Measurements from ENCODE around the gene TBCD.

Gene TBCD

DNA sequence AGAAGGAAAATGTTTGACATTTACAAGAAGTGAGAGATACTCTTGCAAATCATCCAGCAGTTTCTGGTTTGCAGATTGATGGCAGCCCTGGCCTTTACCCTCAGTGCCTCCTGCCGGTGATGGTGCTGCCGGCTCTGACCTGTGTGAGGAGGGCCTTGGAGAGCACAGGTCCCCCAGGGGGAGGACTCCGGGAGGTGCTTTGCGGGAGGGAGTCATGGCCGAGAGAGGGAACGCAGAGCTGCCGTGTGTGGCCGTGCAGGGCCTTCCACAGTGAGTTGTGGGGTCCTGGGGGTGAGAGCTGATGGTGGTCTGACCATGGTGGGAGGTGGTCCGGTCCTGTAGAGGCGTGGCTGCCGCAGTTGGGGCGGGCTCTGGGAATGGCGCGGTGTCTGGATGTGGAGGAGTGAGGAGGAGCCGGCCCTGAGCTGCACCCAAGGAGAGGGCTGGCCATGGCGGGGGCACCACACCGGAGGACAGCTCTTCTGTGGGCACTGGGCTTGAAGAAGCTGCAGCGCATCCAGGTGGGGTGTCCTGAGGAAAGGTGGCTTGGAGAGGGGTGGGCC is 116.0 kb downstream of the TBCD start:
- H3K4me3 ChIP-seq (ENCODE audit: low read depth, low read length) = no peak overlapping the region
- no peak overlapping the region for H3K27ac ChIP-seq (ENCODE audit: extremely low read depth, low read depth, low read length)
- ChIA-PET CTCF (interaction anchor here (0.6 to 0.7 kb wide), 2 partner anchors 45 to 92 kb away, joined by 3 to 4 read pairs; no protein-coding TSS in a partner anchor), POLR2A (no interaction called here)
- peaks cover 11% of the 10 kb centered on the region for H3K4me1 ChIP-seq (ENCODE audit: control insufficient read depth, insufficient read depth, low read length)
- TF ChIP-seq FEZF1 (tag by site-specific recombination; IDR thresholded peaks at IDR 0.05) = no peak
- no peak for TF ChIP-seq ZNF211 (tag by site-specific recombination; IDR thresholded peaks at IDR 0.05; ENCODE audit: low read depth)
- no peak for TF ChIP-seq ZNF76 (tag by site-specific recombination; IDR thresholded peaks at IDR 0.05; ENCODE audit: borderline replicate concordance, low read depth)
- peak; percentile 57; the same call in 1 of the 2 replicates for TF ChIP-seq GLIS2 (tag by site-specific recombination; IDR thresholded peaks at IDR 0.05)
- peak; percentile 16; the same call in 1 of the 2 replicates for TF ChIP-seq ZIC2 (tag by site-specific recombination; IDR thresholded peaks at IDR 0.05)
- peak; percentile 93 for TF ChIP-seq GLIS1 (tag by site-specific recombination; IDR thresholded peaks at IDR 0.05)
- TF ChIP-seq ZNF585B (tag by site-specific recombination; IDR thresholded peaks at IDR 0.05) = no peak
- no peaks in the 10 kb centered on the region for H3K9me3 ChIP-seq (ENCODE audit: control insufficient read depth, insufficient read depth, low read depth, low read length)
- peaks cover 0 to 32% of the 10 kb centered on the region in 2 experiments; a peak in 1 of 3 replicates for H3K36me3 ChIP-seq (ENCODE audit: control insufficient read depth in 2 of 2, insufficient read depth in 1 of 2, low read length in 2 of 2)

DNA sequence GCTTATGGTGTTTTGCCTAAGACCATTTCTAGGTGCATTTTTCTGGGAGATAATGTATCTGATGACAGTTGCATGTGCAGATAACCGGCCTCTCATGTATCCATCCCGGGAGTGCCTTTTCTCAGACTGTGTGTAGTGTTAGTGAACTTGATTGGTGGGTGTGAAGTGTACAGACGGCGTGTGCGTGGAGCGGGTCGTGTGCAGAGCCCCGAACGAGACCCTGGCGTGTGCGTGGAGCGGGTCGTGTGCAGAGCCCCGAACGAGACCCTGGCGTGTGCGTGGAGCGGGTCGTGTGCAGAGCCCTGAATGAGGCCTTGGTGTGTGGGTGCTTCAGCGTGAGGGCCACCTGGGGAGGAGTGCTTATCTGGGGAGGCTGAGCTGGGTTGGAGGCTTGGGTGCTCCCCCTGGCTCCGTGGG is 116.9 kb downstream of the TBCD start:
- CTCF ChIA-PET = interaction anchor here (1.1 to 1.9 kb wide), 2 partner anchors 11 to 17 kb away, joined by 3 to 4 read pairs; no protein-coding TSS in a partner anchor
- H3K4me3 ChIP-seq (ENCODE audit: low read depth, low read length) = no peak overlapping the region
- H3K4me1 ChIP-seq (ENCODE audit: control insufficient read depth, insufficient read depth, low read length) = peaks cover 9% of the 10 kb centered on the region

DNA sequence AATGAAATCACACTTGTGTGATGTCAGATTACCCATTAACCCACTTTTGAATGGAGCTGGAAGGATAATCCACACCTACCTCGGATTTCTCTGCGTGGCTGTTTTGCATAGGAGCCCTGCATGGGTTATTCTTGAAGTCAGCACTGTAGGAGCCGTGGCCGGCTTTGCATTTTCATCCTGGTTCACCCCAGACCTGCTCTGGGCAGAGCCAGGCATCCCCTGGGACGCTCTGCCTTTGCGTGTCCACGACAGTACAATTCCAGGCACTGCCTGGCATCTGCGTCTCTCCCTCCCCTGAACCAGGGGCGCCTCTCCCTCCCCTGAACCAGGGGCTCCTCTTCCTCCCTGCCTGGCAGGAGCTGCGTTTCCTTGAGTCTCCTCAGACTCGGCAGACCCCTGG is 117.7 kb downstream of the TBCD start:
- H3K36me3 ChIP-seq (ENCODE audit: control insufficient read depth in 2 of 2, insufficient read depth in 1 of 2, low read length in 2 of 2) = peaks cover 0 to 34% of the 10 kb centered on the region in 2 experiments; a peak in 1 of 3 replicates
- TF ChIP-seq SCRT1 (tag by site-specific recombination; IDR thresholded peaks at IDR 0.05; ENCODE audit: borderline replicate concordance) (no peak), ZNF175 (tag by site-specific recombination; IDR thresholded peaks at IDR 0.05) (no peak), ZNF292 (tag by site-specific recombination; IDR thresholded peaks at IDR 0.05; ENCODE audit: borderline replicate concordance, low read depth) (no peak), IKZF3 (tag by site-specific recombination; IDR thresholded peaks at IDR 0.05) (no peak)
- peaks cover under 1% of the 10 kb centered on the region for H3K4me1 ChIP-seq (ENCODE audit: control insufficient read depth, insufficient read depth, low read length)
- POLR2A ChIA-PET = interaction anchor here (1.3 kb wide), 1 partner anchor 33 kb away, joined by 3 read pairs; no protein-coding TSS in a partner anchor
- H3K4me3 ChIP-seq (ENCODE audit: low read depth, low read length) = no peak overlapping the region
- no peak overlapping the region for H3K27ac ChIP-seq (ENCODE audit: extremely low read depth, low read depth, low read length)
- H3K9me3 ChIP-seq (ENCODE audit: control insufficient read depth, insufficient read depth, low read depth, low read length) = no peaks in the 10 kb centered on the region
- CTCF ChIA-PET = interaction anchor here (1.1 to 1.9 kb wide), 2 partner anchors 10 to 16 kb away, joined by 3 to 4 read pairs; no protein-coding TSS in a partner anchor

More for the DNA sequence above, 116.9 kb downstream of the TBCD start:
- POLR2A ChIA-PET = interaction anchor here (1.3 kb wide), 1 partner anchor 34 kb away, joined by 3 read pairs; no protein-coding TSS in a partner anchor
- Histone ChIP-seq H3K27ac (ENCODE audit: extremely low read depth, low read depth, low read length) (no peak overlapping the region), H3K9me3 (ENCODE audit: control insufficient read depth, insufficient read depth, low read depth, low read length) (no peaks in the 10 kb centered on the region), H3K36me3 (ENCODE audit: control insufficient read depth in 2 of 2, insufficient read depth in 1 of 2, low read length in 2 of 2) (peaks cover 0 to 34% of the 10 kb centered on the region in 2 experiments; a peak in 1 of 3 replicates)
- TF ChIP-seq GLI4 (tag by site-specific recombination; IDR thresholded peaks at IDR 0.05) (no peak), ZBTB21 (tag by site-specific recombination; IDR thresholded peaks at IDR 0.05) (no peak), ZNF701 (tag by site-specific recombination; IDR thresholded peaks at IDR 0.05) (no peak), SCRT1 (tag by site-specific recombination; IDR thresholded peaks at IDR 0.05; ENCODE audit: borderline replicate concordance) (no peak), ZNF394 (tag by site-specific recombination; IDR thresholded peaks at IDR 0.05; ENCODE audit: borderline replicate concordance) (no peak), ZNF350 (tag by site-specific recombination; IDR thresholded peaks at IDR 0.05) (no peak), ZNF416 (tag by site-specific recombination; IDR thresholded peaks at IDR 0.05) (no peak), ZNF530 (tag by site-specific recombination; IDR thresholded peaks at IDR 0.05; ENCODE audit: low read depth) (no peak), ZNF26 (tag by site-specific recombination; IDR thresholded peaks at IDR 0.05) (no peak), ZNF239 (tag by site-specific recombination; IDR thresholded peaks at IDR 0.05) (no peak), HOXA7 (CRISPR knock-in tag; IDR thresholded peaks at IDR 0.05; ENCODE audit: borderline replicate concordance) (no peak), SALL2 (tag by site-specific recombination; IDR thresholded peaks at IDR 0.05; ENCODE audit: borderline replicate concordance) (no peak), OVOL3 (tag by site-specific recombination; IDR thresholded peaks at IDR 0.05) (no peak), GLI2 (tag by site-specific recombination; IDR thresholded peaks at IDR 0.05; ENCODE audit: borderline replicate concordance, low read depth) (no peak), ZNF391 (tag by site-specific recombination; IDR thresholded peaks at IDR 0.05; ENCODE audit: borderline replicate concordance, low read depth) (no peak)
- TF ChIP-seq, protein P1, sequence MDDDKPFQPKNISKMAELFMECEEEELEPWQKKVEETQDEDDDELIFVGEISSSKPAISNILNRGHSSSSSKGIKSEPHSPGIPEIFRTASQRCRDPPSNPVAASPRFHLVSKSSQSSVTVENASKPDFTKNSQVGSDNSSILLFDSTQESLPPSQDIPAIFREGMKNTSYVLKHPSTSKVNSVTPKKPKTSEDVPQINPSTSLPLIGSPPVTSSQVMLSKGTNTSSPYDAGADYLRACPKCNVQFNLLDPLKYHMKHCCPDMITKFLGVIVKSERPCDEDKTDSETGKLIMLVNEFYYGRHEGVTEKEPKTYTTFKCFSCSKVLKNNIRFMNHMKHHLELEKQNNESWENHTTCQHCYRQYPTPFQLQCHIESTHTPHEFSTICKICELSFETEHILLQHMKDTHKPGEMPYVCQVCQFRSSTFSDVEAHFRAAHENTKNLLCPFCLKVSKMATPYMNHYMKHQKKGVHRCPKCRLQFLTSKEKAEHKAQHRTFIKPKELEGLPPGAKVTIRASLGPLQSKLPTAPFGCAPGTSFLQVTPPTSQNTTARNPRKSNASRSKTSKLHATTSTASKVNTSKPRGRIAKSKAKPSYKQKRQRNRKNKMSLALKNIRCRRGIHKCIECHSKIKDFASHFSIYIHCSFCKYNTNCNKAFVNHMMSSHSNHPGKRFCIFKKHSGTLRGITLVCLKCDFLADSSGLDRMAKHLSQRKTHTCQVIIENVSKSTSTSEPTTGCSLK (tag by site-specific recombination; IDR thresholded peaks at IDR 0.05) = no peak

Measured in HEK293 (cell line).